Parathyroid adenoma (tissue), 2 donors: Measurements from ENCODE around the gene TRIM28.

Experiments used
- H2AFZ ChIP-seq: fragments of 300-600 bp; sonication (generic); one replicate; pipeline ENCODE4 v1.7.0; 2017; ENCODE audit warnings: antibody characterized with exemption, mild to moderate bottlenecking
- H3K27ac ChIP-seq: fragments of 300-600 bp; sonication (generic); one replicate; pipeline ENCODE4 v1.7.0; 2017
- H3K27me3 ChIP-seq: fragments of 300-600 bp; sonication (generic); one replicate; pipeline ENCODE4 v1.7.0; 2017; ENCODE audit warnings: low read length; ENCODE audit not compliant: control insufficient read depth, insufficient read depth
- H3K36me3 ChIP-seq: fragments of 300-600 bp; sonication (generic); one replicate; pipeline ENCODE4 v1.7.0; 2017; ENCODE audit warnings: low read length; ENCODE audit not compliant: control insufficient read depth, insufficient read depth
- H3K4me1 ChIP-seq: fragments of 300-600 bp; sonication (generic); one replicate; pipeline ENCODE4 v1.7.0; 2017; ENCODE audit warnings: control low read depth
- H3K4me2 ChIP-seq: fragments of 300-600 bp; sonication (generic); one replicate; pipeline ENCODE4 v1.7.0; 2017; ENCODE audit warnings: low read length
- H3K4me3 ChIP-seq: fragments of 300-600 bp; sonication (generic); one replicate; pipeline ENCODE4 v1.7.0; 2017; ENCODE audit warnings: low read depth, low read length
- H3K79me2 ChIP-seq: fragments of 300-600 bp; sonication (generic); one replicate; pipeline ENCODE4 v1.7.0; 2017; ENCODE audit warnings: control low read depth
- H3K9ac ChIP-seq: fragments of 300-600 bp; sonication (generic); one replicate; pipeline ENCODE4 v1.7.0; 2017; ENCODE audit warnings: mild to moderate bottlenecking
- H3K9me3 ChIP-seq: fragments of 300-600 bp; sonication (generic); one replicate; pipeline ENCODE4 v1.7.0; 2017; ENCODE audit warnings: low read length; ENCODE audit not compliant: control insufficient read depth
- TF ChIP-seq, protein P1 (sequence below): fragments of 300-600 bp; sonication (generic); IDR thresholded peaks from one replicate; pipeline ENCODE4 v1.7.0; 2017; ENCODE audit warnings: antibody characterized with exemption, mild to moderate bottlenecking
- donor health status: primary hyperparathyroidism.

Gene TRIM28

DNA sequence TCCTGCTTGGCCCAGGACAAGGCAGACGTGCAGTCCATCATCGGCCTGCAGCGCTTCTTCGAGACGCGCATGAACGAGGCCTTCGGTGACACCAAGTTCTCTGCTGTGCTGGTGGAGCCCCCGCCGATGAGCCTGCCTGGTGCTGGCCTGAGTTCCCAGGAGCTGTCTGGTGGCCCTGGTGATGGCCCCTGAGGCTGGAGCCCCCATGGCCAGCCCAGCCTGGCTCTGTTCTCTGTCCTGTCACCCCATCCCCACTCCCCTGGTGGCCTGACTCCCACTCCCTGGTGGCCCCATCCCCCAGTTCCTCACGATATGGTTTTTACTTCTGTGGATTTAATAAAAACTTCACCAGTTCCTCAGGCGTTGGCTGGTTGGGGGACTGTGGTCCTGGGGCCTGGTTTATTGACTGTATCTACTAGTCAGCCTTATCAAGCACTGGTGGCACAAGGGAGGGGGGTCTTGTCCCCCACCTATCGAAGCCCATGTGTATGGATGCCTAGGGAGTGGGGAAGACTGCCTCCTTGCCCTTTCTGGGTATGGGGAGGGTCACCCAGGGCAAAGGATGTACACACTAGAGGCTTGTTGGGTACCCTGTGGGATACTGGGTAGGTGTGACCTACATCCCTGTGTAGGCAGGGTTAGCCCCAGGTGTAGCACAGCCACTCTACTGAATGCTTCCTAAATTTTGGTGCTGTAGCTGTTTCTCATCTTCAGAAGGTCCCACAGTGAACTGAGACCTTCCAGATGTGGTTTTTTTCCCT is 6.7 kb downstream of the TRIM28 start:
- no peak overlapping the region for H3K27ac ChIP-seq
- no peaks in the 10 kb centered on the region for H3K9me3 ChIP-seq
- H3K79me2 ChIP-seq, result peaks cover 45% of the 10 kb centered on the region
- TF ChIP-seq, protein P1, sequence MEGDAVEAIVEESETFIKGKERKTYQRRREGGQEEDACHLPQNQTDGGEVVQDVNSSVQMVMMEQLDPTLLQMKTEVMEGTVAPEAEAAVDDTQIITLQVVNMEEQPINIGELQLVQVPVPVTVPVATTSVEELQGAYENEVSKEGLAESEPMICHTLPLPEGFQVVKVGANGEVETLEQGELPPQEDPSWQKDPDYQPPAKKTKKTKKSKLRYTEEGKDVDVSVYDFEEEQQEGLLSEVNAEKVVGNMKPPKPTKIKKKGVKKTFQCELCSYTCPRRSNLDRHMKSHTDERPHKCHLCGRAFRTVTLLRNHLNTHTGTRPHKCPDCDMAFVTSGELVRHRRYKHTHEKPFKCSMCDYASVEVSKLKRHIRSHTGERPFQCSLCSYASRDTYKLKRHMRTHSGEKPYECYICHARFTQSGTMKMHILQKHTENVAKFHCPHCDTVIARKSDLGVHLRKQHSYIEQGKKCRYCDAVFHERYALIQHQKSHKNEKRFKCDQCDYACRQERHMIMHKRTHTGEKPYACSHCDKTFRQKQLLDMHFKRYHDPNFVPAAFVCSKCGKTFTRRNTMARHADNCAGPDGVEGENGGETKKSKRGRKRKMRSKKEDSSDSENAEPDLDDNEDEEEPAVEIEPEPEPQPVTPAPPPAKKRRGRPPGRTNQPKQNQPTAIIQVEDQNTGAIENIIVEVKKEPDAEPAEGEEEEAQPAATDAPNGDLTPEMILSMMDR, result no peak
- H3K4me3 ChIP-seq, result no peak overlapping the region
- no peak overlapping the region for H3K9ac ChIP-seq
- no peaks in the 10 kb centered on the region for H3K27me3 ChIP-seq
- no peak overlapping the region for H2AFZ ChIP-seq
- no peak overlapping the region for H3K4me2 ChIP-seq
- no peaks in the 10 kb centered on the region for H3K36me3 ChIP-seq
- peaks cover 27% of the 10 kb centered on the region for H3K4me1 ChIP-seq

- Histone ChIP-seq H3K36me3 (no peaks in the 10 kb centered on the region), H3K4me2 (no peak overlapping the region), H3K27ac (no peak overlapping the region), H3K9ac (no peak overlapping the region), H3K4me3 (no peak overlapping the region), H3K27me3 (no peaks in the 10 kb centered on the region), H3K4me1 (peaks cover 24% of the 10 kb centered on the region), H3K79me2 (peaks cover 45% of the 10 kb centered on the region), H2AFZ (no peak overlapping the region), H3K9me3 (no peaks in the 10 kb centered on the region)
- TF ChIP-seq, protein P1, result no peak
Observed at GRCh38 chr19:58551123-58551497, 7.2 kb downstream of the TRIM28 start.

- peaks cover 24% of the 10 kb centered on the region for H3K4me1 ChIP-seq
- H3K79me2 ChIP-seq, result peaks cover 45% of the 10 kb centered on the region
- H2AFZ ChIP-seq, result no peak overlapping the region
- H3K9me3 ChIP-seq, result no peaks in the 10 kb centered on the region
- H3K9ac ChIP-seq, result no peak overlapping the region
- no peak overlapping the region for H3K4me3 ChIP-seq
- no peaks in the 10 kb centered on the region for H3K27me3 ChIP-seq
- H3K36me3 ChIP-seq, result no peaks in the 10 kb centered on the region
- no peak overlapping the region for H3K27ac ChIP-seq
- no peak overlapping the region for H3K4me2 ChIP-seq
- TF ChIP-seq, protein P1, result no peak
Observed at GRCh38 chr19:58551577-58552471, 8.0 kb downstream of the TRIM28 start.

GRCh38 chr19:58552655-58553054 is 8.8 kb downstream of the TRIM28 start:
- Histone ChIP-seq H3K79me2 (peaks cover 47% of the 10 kb centered on the region), H3K27me3 (no peaks in the 10 kb centered on the region), H3K4me3 (no peak overlapping the region), H2AFZ (no peak overlapping the region), H3K9ac (no peak overlapping the region), H3K9me3 (no peaks in the 10 kb centered on the region), H3K4me1 (peaks cover 23% of the 10 kb centered on the region), H3K4me2 (no peak overlapping the region), H3K27ac (no peak overlapping the region), H3K36me3 (no peaks in the 10 kb centered on the region)
- TF ChIP-seq, protein P1, result no peak
